ENCODE results near the gene GPRIN2. TPM values are rescaled to one million over a fixed set of nuclear protein-coding genes. Genes with fewer than 3 reads are reported as not detected.

GPRIN2 gene
- total RNA-seq, 4 donors from 2014 or later: not detected

Other genes starting within 250 kb of the GPRIN2 start
- gene ANXA8L1, start 180.9 kb downstream of the GPRIN2 start, total RNA-seq: 1 to 10 TPM in 1 of 4 donors, not detected in 3; 2.8 TPM
- under 1 TPM in 1 of 4 donors, not detected in 3; 0.38 TPM for gene NPY4R, start 90.7 kb downstream of the GPRIN2 start, total RNA-seq
- gene SYT15, start 22.5 kb upstream of the GPRIN2 start, total RNA-seq: 1 to 10 TPM; 1.2 to 7.9 (median 3.5) TPM

Data from subcutaneous adipose tissue (tissue), 4 donors.